Measurements from ENCODE around the gene ERVW-1. TPM values are rescaled to one million over a fixed set of nuclear protein-coding genes. Genes with fewer than 3 reads are reported as not detected.
"Not testable (repeated sequence)": the region's sequence is repeated elsewhere in the genome, so short reads cannot be mapped to it uniquely, and the experiment has no call there.

The ERVW-1 gene
- total RNA-seq, 1 donor from 2014 or later, result not detected

DNA sequence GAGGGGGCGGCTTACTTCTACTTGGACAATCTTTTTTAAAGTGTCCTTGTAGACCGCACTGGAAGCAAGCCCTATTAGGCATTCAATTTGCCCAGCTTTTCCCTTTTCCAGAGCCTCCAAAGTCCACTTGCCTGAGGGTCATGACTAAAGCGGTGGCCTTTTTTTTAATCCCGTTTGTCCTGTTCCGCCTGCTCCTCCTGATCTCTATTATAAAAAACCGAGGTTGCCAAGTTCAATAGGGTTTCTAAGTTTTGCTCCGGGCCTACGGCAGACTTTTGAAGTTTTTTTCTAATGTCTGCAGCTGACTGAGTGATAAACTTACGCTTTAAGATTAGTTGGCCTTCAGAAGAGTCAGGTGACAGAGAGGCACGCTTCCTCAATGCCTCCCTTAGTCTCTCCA, 3.8 kb downstream of the ERVW-1 start:
- not testable (repeated sequence) for DNase-seq (ENCODE audit: low spot score)

DNA sequence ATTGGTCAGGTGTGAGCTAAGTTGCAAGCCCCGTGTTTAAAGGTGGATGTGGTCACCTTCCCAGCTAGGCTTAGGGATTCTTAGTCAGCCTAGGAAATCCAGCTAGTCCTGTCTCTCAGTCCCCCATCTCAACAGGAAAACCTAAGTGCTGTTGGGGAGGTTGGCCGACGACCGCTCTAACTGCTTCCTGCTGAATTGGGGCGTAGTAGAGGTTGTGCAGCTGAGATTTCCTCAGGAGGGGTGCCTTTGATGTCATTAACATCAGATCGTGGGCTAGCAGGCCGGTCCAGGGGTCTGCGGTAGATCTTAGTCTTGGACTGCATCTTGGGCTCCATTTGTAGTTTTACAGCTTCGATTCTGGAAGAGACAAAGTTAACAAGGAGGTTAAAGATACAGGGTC, 9.2 kb downstream of the ERVW-1 start:
- DNase-seq (ENCODE audit: low spot score), result not testable (repeated sequence)

DNA sequence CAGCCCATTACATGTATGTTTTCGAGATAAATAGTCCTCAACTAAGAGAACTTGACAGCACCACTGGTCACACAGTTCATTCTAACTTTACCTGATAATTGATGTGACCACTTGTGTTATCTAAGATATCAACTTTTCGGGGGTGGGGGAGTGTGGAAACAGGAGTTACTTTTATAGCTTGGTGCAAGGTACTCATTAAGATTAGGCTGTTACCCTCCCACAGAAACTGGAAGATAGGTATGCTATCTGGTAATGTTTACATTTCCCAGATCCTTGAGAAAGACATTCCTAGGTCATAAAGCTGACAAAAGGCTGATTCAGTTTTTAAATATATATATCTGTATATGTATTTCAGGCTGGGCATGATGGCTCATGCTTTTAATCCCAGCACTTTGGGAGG, 11.1 kb downstream of the ERVW-1 start:
- no peak for DNase-seq (ENCODE audit: low spot score)

- no peak for DNase-seq (ENCODE audit: low spot score)
Observed at GRCh38 chr7:92464515-92464914, 13.2 kb downstream of the ERVW-1 start.

- DNase-seq (ENCODE audit: low spot score), result no peak
Observed at GRCh38 chr7:92462560-92462959, 15.2 kb downstream of the ERVW-1 start.

- DNase-seq (ENCODE audit: low spot score), result peak; percentile 18
Observed at GRCh38 chr7:92461027-92462003, 16.4 kb downstream of the ERVW-1 start.

- DNase-seq (ENCODE audit: low spot score), result no peak
Observed at GRCh38 chr7:92460510-92460909, 17.2 kb downstream of the ERVW-1 start.

- no peak for DNase-seq (ENCODE audit: low spot score)
Observed at GRCh38 chr7:92460109-92460508, 17.6 kb downstream of the ERVW-1 start.

DNA sequence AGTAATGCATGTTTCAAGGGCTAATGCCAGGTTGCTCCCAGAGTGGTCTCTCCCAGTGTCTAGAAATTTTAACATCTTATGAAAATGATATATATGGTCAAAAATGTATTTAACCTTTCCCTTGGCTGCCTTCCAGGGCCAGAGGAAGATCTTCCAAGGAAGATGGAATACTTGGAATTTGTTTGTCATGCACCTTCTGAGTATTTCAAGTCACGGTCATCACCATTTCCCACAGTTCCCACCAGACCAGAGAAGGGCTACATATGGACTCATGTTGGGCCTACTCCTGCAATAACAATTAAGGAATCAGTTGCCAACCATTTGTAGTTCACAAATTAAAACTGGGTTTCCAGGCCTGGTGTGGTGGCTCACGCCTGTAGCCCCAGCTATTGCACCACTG, 21.5 kb downstream of the ERVW-1 start:
- no peak for DNase-seq (ENCODE audit: low spot score)

- no peak for DNase-seq (ENCODE audit: low spot score)
Observed at GRCh38 chr7:92451645-92452044, 26.1 kb downstream of the ERVW-1 start.

- peak; percentile 56 for DNase-seq (ENCODE audit: low spot score)
Observed at GRCh38 chr7:92448205-92448747, 29.5 kb downstream of the ERVW-1 start.

DNA sequence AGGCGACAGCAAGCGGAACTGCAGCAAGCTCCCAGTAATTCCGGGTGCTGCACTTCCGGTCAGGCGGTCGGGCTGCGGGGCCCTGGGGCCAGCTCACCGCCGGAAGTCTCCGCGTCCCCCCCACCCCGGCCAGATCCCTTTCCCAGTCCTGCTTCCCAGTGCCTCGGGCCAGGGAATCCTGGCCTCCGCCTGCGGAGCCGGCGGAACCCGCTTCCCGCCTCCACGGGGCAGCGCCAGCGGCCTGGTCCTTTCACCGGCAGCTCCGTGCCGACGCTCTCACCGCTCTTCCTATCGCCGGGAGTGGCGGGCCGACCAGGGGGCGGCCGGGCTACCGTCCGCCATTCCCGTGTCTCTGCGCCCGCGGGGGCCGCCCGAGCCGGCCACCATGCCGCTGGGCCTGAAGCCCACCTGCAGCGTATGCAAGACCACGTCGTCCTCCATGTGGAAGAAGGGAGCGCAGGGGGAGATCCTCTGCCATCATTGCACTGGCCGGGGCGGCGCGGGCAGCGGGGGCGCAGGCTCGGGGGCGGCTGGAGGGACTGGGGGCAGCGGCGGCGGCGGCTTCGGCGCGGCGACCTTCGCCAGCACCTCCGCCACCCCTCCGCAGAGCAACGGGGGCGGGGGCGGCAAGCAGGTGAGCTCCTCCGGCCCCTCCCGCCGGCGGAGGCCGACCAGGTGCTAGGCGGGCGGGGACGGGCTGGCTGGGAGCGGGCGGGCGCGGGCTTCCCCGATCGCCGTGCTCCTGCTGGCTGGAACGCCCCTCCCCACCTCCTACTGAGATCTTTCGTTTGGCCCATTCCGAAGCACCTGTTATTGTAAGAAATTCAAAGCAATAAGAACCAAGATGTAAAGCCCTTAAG, 30.2 kb downstream of the ERVW-1 start, which contains the start of gene GATAD1:
Gene GATAD1 (plus strand): TSS at position 138 of the 860 bp plus-strand sequence. CDS start 248 bp downstream, at position 386.
- DNase-seq (ENCODE audit: low spot score), result peak; percentile 93

DNA sequence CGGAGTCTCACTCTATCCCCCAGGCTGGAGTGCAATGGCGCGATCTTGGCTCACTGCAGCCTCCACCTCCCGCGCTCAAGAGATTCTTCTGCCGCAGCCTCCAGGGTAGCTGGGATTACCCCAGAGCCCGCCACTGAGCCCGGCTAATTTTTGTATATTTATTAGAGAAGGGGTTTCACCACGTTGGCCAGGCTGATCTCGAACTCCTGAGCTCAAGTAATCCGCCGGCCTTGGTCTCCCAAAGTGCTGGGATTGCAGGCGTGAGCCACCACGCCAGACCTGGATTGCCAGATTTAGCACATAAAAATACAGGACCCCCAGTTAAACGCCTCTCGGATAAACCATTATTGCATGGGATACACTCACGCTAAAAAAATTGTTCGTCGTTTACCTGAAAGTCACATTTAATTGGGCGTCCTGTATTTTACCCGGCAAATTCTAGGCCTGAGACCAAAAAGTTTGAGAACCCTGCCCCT, 30.8 kb downstream of the ERVW-1 start:
- no peak for DNase-seq (ENCODE audit: low spot score)

DNA sequence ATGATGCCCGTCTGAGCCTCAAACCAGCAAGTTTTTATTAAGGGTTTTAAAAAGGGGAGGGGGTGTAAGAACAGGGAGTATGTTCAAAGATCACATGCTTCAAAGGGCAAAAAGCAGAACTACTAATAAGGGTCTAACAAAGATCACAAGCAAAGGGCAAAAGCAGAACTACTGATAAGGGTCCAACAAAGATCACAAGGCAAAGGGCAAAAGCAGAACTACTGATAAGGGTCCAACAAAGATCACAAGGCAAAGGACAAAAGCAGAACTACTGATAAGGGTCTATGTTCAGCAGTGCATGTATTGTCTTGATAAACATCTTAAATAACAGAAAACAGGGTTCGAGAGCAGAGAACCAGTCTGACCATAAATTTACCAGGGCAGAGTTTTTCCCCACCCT, 35.0 kb downstream of the ERVW-1 start:
- DNase-seq (ENCODE audit: low spot score), result not testable (repeated sequence)

- no peak for DNase-seq (ENCODE audit: low spot score)
Observed at GRCh38 chr7:92437956-92438491, 39.7 kb downstream of the ERVW-1 start.

- DNase-seq (ENCODE audit: low spot score), result no peak
Observed at GRCh38 chr7:92436612-92437445, 40.9 kb downstream of the ERVW-1 start.

GRCh38 chr7:92435542-92435941, 42.2 kb downstream of the ERVW-1 start:
- no peak for DNase-seq (ENCODE audit: low spot score)

GRCh38 chr7:92433019-92433418, 44.7 kb downstream of the ERVW-1 start:
- DNase-seq (ENCODE audit: low spot score), result no peak

DNA sequence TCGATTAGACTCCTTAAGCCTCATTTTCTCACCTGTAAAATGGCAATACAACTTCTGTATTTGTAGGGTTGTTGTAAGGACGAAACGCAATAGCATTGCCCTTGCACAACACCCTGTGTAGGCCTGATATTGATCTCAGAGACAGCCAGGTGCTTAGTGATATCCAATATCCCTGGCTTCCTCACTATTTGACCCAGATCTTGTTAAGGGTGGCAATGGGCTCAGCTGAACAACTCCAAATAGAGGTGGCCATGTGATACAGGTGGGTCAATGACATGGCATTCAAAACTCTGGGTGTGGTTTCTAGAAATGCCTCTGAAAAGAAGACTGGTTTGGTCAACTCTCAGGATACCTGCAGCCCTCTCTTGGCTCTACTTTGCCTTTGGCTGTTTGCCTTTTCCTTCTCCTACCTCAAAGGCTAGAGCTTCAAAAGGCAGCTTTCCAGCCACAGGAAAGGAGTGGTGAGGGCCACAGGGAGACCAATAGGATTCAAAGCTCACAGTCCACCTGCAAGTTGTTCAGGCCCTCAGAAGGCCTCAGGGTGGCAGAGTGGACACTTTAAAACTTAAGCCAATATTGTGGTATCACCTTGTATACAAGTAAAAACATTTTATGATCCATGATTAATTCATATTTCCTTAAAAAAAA, 45.3 kb downstream of the ERVW-1 start:
- no peak for DNase-seq (ENCODE audit: low spot score)

DNA sequence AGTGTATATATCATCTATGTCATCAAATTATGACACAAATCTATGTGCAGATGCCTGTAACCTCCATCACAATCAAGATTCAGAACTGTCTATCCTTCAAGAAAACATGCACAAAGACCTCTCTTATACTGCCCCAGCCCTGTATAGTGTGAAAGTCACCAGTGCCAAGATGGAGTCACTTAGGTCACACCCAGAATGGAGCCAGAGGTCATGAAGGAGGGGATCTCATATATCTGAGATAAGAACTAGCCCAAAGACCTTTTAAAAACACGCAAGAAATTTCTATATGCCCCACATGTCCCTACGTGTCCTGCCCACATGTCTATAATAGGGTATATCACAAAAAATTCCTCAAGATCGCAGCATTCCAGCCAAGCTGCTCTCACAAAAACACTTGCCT, 50.6 kb downstream of the ERVW-1 start:
- no peak for DNase-seq (ENCODE audit: low spot score)
